Measurements from ENCODE around the gene ATG9B. TPM values are rescaled to one million over a fixed set of nuclear protein-coding genes. Genes with fewer than 3 reads are reported as not detected.

ATG9B gene, protein sequence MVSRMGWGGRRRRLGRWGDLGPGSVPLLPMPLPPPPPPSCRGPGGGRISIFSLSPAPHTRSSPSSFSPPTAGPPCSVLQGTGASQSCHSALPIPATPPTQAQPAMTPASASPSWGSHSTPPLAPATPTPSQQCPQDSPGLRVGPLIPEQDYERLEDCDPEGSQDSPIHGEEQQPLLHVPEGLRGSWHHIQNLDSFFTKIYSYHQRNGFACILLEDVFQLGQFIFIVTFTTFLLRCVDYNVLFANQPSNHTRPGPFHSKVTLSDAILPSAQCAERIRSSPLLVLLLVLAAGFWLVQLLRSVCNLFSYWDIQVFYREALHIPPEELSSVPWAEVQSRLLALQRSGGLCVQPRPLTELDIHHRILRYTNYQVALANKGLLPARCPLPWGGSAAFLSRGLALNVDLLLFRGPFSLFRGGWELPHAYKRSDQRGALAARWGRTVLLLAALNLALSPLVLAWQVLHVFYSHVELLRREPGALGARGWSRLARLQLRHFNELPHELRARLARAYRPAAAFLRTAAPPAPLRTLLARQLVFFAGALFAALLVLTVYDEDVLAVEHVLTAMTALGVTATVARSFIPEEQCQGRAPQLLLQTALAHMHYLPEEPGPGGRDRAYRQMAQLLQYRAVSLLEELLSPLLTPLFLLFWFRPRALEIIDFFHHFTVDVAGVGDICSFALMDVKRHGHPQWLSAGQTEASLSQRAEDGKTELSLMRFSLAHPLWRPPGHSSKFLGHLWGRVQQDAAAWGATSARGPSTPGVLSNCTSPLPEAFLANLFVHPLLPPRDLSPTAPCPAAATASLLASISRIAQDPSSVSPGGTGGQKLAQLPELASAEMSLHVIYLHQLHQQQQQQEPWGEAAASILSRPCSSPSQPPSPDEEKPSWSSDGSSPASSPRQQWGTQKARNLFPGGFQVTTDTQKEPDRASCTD
- not detected for total RNA-seq

DNA sequence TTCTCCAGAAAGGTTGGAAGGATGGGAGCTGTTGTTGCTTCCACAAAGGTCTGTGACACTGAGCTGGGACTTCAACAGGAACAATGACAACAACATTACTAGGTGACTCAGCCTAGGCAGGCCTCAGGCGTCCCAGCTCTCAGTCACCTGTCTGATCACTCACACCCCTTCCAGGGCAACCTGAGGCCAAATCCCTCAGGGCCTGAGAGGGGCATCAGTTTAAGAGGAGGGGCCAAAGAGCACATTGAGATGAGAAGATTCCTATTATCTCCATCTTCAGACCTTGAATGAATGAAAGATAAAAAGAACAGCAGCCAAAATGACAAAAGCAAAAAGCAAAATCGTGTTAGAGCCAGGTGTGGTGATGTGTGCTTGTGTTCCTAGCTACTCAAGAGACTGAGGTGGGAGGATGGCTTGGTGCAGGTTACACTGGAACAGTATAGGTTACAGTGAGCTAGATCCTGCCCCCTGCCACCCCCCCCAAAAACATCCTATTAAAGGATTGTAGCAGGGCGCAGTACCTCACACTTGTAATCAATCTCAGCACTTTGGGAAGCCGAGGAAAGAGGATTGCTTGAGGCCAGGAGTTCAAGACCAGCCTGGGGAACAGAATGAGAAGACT, at the start of gene ATG9B:
ATG9B (minus strand) TSS at position 60 of the 622 bp plus-strand sequence. CDS start 71 bp downstream, outside the sequence.
- WGBS, 2 donors: 80 to 82% methylated on average over 4 of the region's 4 CpGs
- DNase-seq: no peak
- no peaks in the 10 kb centered on the region for H3K27me3 ChIP-seq

DNA sequence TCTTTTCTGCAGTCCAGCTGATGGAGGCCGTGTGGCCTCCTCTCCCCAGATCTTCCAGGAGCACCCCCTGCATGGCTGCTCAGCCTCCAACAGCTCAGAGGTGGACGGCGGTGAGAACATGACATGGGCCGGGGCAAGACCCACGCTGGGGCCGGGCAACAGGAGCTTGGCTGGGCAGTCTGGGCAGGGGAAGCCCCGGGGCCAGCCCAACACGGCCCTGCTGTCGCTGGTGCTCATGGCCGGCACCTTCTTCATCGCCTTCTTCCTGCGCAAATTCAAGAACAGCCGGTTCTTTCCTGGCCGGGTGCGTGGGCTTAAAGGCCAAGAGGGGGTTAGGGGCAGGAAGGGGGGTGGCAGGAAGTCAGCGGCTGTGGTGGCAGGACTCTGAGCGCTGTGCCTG, 49.7 kb upstream of the ATG9B start:
- H3K36me3 ChIP-seq (replicated peaks in 1 of 2; ENCODE audit: insufficient read depth in 1 of 2, low read depth in 2 of 2): peaks cover 37 to 44% of the 10 kb centered on the region in 2 donors
- H3K9me3 ChIP-seq: no peaks in the 10 kb centered on the region
- H3K4me1 ChIP-seq: peaks cover 19% of the 10 kb centered on the region
- TF ChIP-seq, protein P1, sequence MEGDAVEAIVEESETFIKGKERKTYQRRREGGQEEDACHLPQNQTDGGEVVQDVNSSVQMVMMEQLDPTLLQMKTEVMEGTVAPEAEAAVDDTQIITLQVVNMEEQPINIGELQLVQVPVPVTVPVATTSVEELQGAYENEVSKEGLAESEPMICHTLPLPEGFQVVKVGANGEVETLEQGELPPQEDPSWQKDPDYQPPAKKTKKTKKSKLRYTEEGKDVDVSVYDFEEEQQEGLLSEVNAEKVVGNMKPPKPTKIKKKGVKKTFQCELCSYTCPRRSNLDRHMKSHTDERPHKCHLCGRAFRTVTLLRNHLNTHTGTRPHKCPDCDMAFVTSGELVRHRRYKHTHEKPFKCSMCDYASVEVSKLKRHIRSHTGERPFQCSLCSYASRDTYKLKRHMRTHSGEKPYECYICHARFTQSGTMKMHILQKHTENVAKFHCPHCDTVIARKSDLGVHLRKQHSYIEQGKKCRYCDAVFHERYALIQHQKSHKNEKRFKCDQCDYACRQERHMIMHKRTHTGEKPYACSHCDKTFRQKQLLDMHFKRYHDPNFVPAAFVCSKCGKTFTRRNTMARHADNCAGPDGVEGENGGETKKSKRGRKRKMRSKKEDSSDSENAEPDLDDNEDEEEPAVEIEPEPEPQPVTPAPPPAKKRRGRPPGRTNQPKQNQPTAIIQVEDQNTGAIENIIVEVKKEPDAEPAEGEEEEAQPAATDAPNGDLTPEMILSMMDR (IDR thresholded peaks at IDR 0.05): no peak
- no peak for TF ChIP-seq POLR2A (IDR thresholded peaks at IDR 0.05)
- H3K27me3 ChIP-seq: no peaks in the 10 kb centered on the region
- no peak overlapping the region for H3K4me3 ChIP-seq
- WGBS, 2 donors: 89 to 100% methylated on average over 1 to 16 of the region's 17 CpGs
- intact Hi-C loops (cut with DNase I): no loop called here
- no peak overlapping the region for H3K27ac ChIP-seq
- DNase-seq (no peak), ATAC-seq (no peak)

More for the DNA sequence above, at the start of gene ATG9B:
- H3K9me3 ChIP-seq: no peaks in the 10 kb centered on the region
- TF ChIP-seq, protein P1 (IDR thresholded peaks at IDR 0.05): no peak
- no peak for TF ChIP-seq POLR2A (IDR thresholded peaks at IDR 0.05)
- H3K36me3 ChIP-seq (replicated peaks in 1 of 2; ENCODE audit: insufficient read depth in 1 of 2, low read depth in 2 of 2): no peaks in the 10 kb centered on the region
- intact Hi-C loops (cut with DNase I): no loop called here
- H3K4me3 ChIP-seq: no peak within 1 kb of the TSS
- peaks cover 5% of the 10 kb centered on the region for H3K4me1 ChIP-seq
- H3K27ac ChIP-seq: no peak within 1 kb of the TSS
- no peak for ATAC-seq

DNA sequence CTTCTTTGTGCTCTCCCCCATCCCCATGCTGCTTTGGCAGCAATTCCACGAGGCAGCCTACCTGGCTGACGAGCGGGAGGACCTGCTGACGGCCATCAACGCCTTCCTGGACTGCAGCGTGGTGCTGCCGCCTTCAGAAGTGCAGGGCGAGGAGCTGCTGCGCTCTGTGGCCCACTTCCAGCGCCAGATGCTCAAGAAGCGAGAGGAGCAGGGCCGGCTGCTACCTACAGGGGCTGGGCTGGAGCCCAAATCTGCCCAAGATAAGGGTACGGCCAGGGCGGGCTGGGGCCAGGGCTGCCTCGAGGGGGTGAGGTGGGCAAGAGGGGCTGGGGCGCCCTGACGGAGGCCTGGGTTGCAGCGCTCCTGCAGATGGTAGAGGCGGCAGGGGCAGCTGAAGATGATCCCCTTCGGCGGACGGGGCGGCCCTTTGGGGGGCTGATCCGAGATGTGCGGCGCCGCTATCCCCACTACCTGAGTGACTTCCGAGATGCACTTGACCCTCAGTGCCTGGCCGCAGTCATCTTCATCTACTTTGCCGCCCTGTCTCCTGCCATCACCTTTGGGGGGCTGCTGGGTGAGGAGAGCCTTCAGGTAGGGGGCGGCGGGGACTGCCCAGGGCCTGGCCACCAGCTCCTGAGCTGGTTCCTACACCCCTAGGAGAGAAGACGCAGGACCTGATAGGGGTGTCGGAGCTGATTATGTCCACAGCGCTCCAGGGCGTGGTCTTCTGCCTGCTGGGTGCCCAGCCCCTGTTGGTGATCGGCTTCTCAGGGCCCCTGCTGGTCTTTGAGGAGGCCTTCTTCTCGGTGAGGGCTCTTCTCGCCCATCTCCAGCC, 47.0 kb upstream of the ATG9B start:
- intact Hi-C loops (cut with DNase I): no loop called here
- Histone ChIP-seq H3K9me3 (no peaks in the 10 kb centered on the region), H3K27ac (no peak overlapping the region), H3K4me3 (no peak overlapping the region), H3K27me3 (no peaks in the 10 kb centered on the region), H3K36me3 (replicated peaks in 1 of 2; ENCODE audit: insufficient read depth in 1 of 2, low read depth in 2 of 2) (peaks cover 37 to 56% of the 10 kb centered on the region in 2 donors), H3K4me1 (no peaks in the 10 kb centered on the region)
- DNase-seq (no peak), ATAC-seq (no peak)
- 92 to 93% methylated on average over 22 to 25 of the region's 39 CpGs for WGBS, 2 donors
- TF ChIP-seq, protein P1 (IDR thresholded peaks at IDR 0.05): no peak
- no peak for TF ChIP-seq POLR2A (IDR thresholded peaks at IDR 0.05)

DNA sequence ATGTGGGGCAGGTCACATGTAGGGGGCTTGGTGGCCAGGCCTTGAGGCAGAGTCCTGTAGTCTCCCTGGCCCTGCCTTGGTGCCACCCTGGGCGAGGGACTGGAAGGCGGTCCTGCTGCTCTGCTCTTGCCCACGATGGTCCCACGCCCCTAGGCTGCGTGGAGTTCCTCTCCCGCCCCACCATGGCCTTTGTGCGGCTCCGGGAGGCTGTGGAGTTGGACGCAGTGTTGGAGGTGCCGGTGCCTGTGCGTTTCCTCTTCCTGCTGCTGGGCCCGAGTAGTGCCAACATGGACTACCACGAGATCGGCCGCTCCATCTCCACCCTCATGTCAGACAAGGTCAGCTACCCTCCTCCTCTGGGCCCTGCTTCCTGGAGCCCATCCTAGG, 46.3 kb upstream of the ATG9B start:
- TF ChIP-seq, protein P1 (IDR thresholded peaks at IDR 0.05): no peak
- no peak for TF ChIP-seq POLR2A (IDR thresholded peaks at IDR 0.05)
- intact Hi-C loops (cut with DNase I): no loop called here
- Histone ChIP-seq H3K9me3 (no peaks in the 10 kb centered on the region), H3K4me1 (peaks cover under 1% of the 10 kb centered on the region), H3K36me3 (replicated peaks in 1 of 2; ENCODE audit: insufficient read depth in 1 of 2, low read depth in 2 of 2) (peaks cover 32 to 56% of the 10 kb centered on the region in 2 donors), H3K4me3 (no peak overlapping the region), H3K27ac (no peak overlapping the region), H3K27me3 (no peaks in the 10 kb centered on the region)
- WGBS, 2 donors: 87 to 94% methylated on average over 5 to 15 of the region's 15 CpGs
- no peak for DNase-seq
- ATAC-seq: no peak

All from body of pancreas (tissue), 4 donors.